ENCODE data around the gene STX19.
"Not testable (repeated sequence)": the region's sequence is repeated elsewhere in the genome, so short reads cannot be mapped to it uniquely, and the experiment has no call there.

Gene STX19

GRCh38 chr3:93979850-93980676, 48.3 kb downstream of the STX19 start, which contains the start of gene ARL13B:
ARL13B (plus strand) TSS chr3:93980155; CDS start chr3:93980424, 269 bp downstream.
- peak; percentile 98 for DNase-seq (ENCODE audit: low spot score)

GRCh38 chr3:93973131-93974126, 55.0 kb downstream of the STX19 start, which contains the start of gene PROS1:
PROS1 (minus strand) TSS chr3:93973896; CDS start chr3:93973749, 147 bp downstream.
- FAIRE-seq (peak; percentile 77), DNase-seq (ENCODE audit: low spot score) (peak; percentile 73)

More at GRCh38 chr3:93979850-93980676, 48.3 kb downstream of the STX19 start, which contains the start of gene ARL13B:
- FAIRE-seq: peak; percentile 97

GRCh38 chr3:93969997-93970396, 58.4 kb downstream of the STX19 start:
- no peak for FAIRE-seq
- no peak for DNase-seq (ENCODE audit: low spot score)

GRCh38 chr3:93969443-93969842, 59.0 kb downstream of the STX19 start:
- DNase-seq (ENCODE audit: low spot score) (peak; percentile 49), FAIRE-seq (no peak)

GRCh38 chr3:93965106-93965505, 63.3 kb downstream of the STX19 start:
- not testable (repeated sequence) for FAIRE-seq; DNase-seq (ENCODE audit: low spot score)
